Tibial nerve (tissue), 3 donors: Measurements from ENCODE around the gene VMP1.

Experiments used
- POLR2A ChIP-seq, 2 donors: fragments of 450-650 bp; IDR thresholded peaks; one replicate each; pipeline ENCODE4 v1.6.1; 2017; ENCODE audit warnings: antibody characterized with exemption in 2 of 2, mild to moderate bottlenecking in 2 of 2, moderate library complexity in 2 of 2
- TF ChIP-seq, protein P1 (sequence below), 5 experiments: fragments of 200-600 bp in 3 of 5; fragments of 450-650 bp in 2 of 5; sonication (generic) in 3 of 5; IDR thresholded peaks; one replicate each; pipeline ENCODE4 v1.5.1; 2016 to 2019; ENCODE audit warnings: antibody characterized with exemption in 5 of 5, mild to moderate bottlenecking in 3 of 5, moderate library complexity in 2 of 5

DNA sequence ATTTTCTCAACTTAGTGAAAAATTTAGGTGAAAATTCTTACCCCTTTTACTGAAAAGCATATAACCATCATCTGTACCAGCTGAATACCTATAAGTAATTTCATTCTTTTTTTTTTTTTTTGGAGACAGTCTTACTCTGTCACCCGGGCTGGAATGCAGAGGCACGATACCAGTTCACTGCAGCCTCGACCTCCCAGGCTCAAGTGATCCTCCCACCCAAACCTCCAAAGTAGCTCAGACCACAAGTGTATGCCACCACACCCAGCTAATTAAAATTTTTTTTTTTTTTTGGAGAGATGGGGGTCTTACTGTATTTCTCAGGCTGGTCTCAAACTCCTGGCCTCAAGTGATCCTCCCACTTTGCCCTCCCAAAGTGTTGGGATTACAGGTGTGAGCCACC is 151.5 kb downstream of the VMP1 start:
- TF ChIP-seq, protein P1, sequence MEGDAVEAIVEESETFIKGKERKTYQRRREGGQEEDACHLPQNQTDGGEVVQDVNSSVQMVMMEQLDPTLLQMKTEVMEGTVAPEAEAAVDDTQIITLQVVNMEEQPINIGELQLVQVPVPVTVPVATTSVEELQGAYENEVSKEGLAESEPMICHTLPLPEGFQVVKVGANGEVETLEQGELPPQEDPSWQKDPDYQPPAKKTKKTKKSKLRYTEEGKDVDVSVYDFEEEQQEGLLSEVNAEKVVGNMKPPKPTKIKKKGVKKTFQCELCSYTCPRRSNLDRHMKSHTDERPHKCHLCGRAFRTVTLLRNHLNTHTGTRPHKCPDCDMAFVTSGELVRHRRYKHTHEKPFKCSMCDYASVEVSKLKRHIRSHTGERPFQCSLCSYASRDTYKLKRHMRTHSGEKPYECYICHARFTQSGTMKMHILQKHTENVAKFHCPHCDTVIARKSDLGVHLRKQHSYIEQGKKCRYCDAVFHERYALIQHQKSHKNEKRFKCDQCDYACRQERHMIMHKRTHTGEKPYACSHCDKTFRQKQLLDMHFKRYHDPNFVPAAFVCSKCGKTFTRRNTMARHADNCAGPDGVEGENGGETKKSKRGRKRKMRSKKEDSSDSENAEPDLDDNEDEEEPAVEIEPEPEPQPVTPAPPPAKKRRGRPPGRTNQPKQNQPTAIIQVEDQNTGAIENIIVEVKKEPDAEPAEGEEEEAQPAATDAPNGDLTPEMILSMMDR (IDR thresholded peaks at IDR 0.05) = no peak
- no peak for TF ChIP-seq POLR2A (IDR thresholded peaks at IDR 0.05)
